ENCODE results near the gene DGUOK.

DGUOK gene

GRCh38 chr2:73961274-73961673 lies 34.6 kb downstream of the DGUOK start:
- Histone ChIP-seq H3K9me3 (no peaks in the 10 kb centered on the region), H3K4me3 (no peak overlapping the region), H3K27me3 (ENCODE audit: low read depth) (no peaks in the 10 kb centered on the region), H3K4me1 (no peaks in the 10 kb centered on the region), H3K36me3 (replicated peaks) (peaks cover 31% of the 10 kb centered on the region)
- DNase-seq (ENCODE audit: low spot score in 2 of 2) = no peak
- in situ Hi-C loops (cut with MboI; ENCODE audit: low sequenced_read_pairs) = no loop called here

- Histone ChIP-seq H3K4me1 (no peaks in the 10 kb centered on the region), H3K4me3 (no peak overlapping the region), H3K36me3 (replicated peaks) (peaks cover 24% of the 10 kb centered on the region), H3K9me3 (no peaks in the 10 kb centered on the region), H3K27me3 (ENCODE audit: low read depth) (no peaks in the 10 kb centered on the region)
- in situ Hi-C loops (cut with MboI; ENCODE audit: low sequenced_read_pairs) = no loop called here
- DNase-seq (ENCODE audit: low spot score in 2 of 2) = no peak
Observed at GRCh38 chr2:73961823-73962615, 35.3 kb downstream of the DGUOK start.

GRCh38 chr2:73962798-73963197 lies 36.1 kb downstream of the DGUOK start:
- H3K9me3 ChIP-seq = no peaks in the 10 kb centered on the region
- no peak overlapping the region for H3K4me3 ChIP-seq
- DNase-seq (ENCODE audit: low spot score in 2 of 2) = no peak
- no peaks in the 10 kb centered on the region for H3K27me3 ChIP-seq (ENCODE audit: low read depth)
- peaks cover 21% of the 10 kb centered on the region for H3K36me3 ChIP-seq (replicated peaks)
- no peaks in the 10 kb centered on the region for H3K4me1 ChIP-seq
- in situ Hi-C loops (cut with MboI; ENCODE audit: low sequenced_read_pairs) = no loop called here

- Histone ChIP-seq H3K4me3 (no peak overlapping the region), H3K9me3 (no peaks in the 10 kb centered on the region), H3K27me3 (ENCODE audit: low read depth) (no peaks in the 10 kb centered on the region), H3K4me1 (no peaks in the 10 kb centered on the region), H3K36me3 (replicated peaks) (peaks cover 13% of the 10 kb centered on the region)
- in situ Hi-C loops (cut with MboI; ENCODE audit: low sequenced_read_pairs) = no loop called here
- DNase-seq (ENCODE audit: low spot score in 2 of 2) = no peak
Observed at GRCh38 chr2:73963385-73964120, 36.9 kb downstream of the DGUOK start.

GRCh38 chr2:73964223-73964622 lies 37.5 kb downstream of the DGUOK start:
- peaks cover 7% of the 10 kb centered on the region for H3K36me3 ChIP-seq (replicated peaks)
- in situ Hi-C loops (cut with MboI; ENCODE audit: low sequenced_read_pairs) = no loop called here
- no peaks in the 10 kb centered on the region for H3K9me3 ChIP-seq
- no peak overlapping the region for H3K4me3 ChIP-seq
- DNase-seq (ENCODE audit: low spot score in 2 of 2) = no peak
- no peaks in the 10 kb centered on the region for H3K27me3 ChIP-seq (ENCODE audit: low read depth)
- no peaks in the 10 kb centered on the region for H3K4me1 ChIP-seq

GRCh38 chr2:73965053-73965452 lies 38.4 kb downstream of the DGUOK start:
- in situ Hi-C loops (cut with MboI; ENCODE audit: low sequenced_read_pairs) = no loop called here
- no peaks in the 10 kb centered on the region for H3K4me1 ChIP-seq
- no peaks in the 10 kb centered on the region for H3K27me3 ChIP-seq (ENCODE audit: low read depth)
- no peak overlapping the region for H3K4me3 ChIP-seq
- no peaks in the 10 kb centered on the region for H3K9me3 ChIP-seq
- no peaks in the 10 kb centered on the region for H3K36me3 ChIP-seq (replicated peaks)
- no peak for DNase-seq (ENCODE audit: low spot score in 2 of 2)

- in situ Hi-C loops (cut with MboI; ENCODE audit: low sequenced_read_pairs) = no loop called here
- no peaks in the 10 kb centered on the region for H3K9me3 ChIP-seq
- no peaks in the 10 kb centered on the region for H3K36me3 ChIP-seq (replicated peaks)
- no peaks in the 10 kb centered on the region for H3K27me3 ChIP-seq (ENCODE audit: low read depth)
- no peaks in the 10 kb centered on the region for H3K4me1 ChIP-seq
- no peak overlapping the region for H3K4me3 ChIP-seq
- no peak for DNase-seq (ENCODE audit: low spot score in 2 of 2)
Observed at GRCh38 chr2:73968357-73968937, 41.8 kb downstream of the DGUOK start.

GRCh38 chr2:73969356-73969755 lies 42.7 kb downstream of the DGUOK start:
- Histone ChIP-seq H3K4me1 (no peaks in the 10 kb centered on the region), H3K36me3 (replicated peaks) (no peaks in the 10 kb centered on the region), H3K4me3 (no peak overlapping the region), H3K9me3 (no peaks in the 10 kb centered on the region), H3K27me3 (ENCODE audit: low read depth) (no peaks in the 10 kb centered on the region)
- in situ Hi-C loops (cut with MboI; ENCODE audit: low sequenced_read_pairs) = no loop called here
- DNase-seq (ENCODE audit: low spot score in 2 of 2) = no peak

GRCh38 chr2:73970141-73970803 lies 43.6 kb downstream of the DGUOK start:
- peaks cover 2% of the 10 kb centered on the region; the same call in 1 of the 2 replicates for H3K4me1 ChIP-seq

GRCh38 chr2:73970850-73971471 lies 44.3 kb downstream of the DGUOK start:
- Histone ChIP-seq H3K9me3 (no peaks in the 10 kb centered on the region), H3K27me3 (ENCODE audit: low read depth) (no peaks in the 10 kb centered on the region), H3K36me3 (replicated peaks) (no peaks in the 10 kb centered on the region), H3K4me3 (no peak overlapping the region), H3K4me1 (peaks cover 2% of the 10 kb centered on the region; the same call in 1 of the 2 replicates)
- in situ Hi-C loops (cut with MboI; ENCODE audit: low sequenced_read_pairs) = no loop called here
- no peak for DNase-seq (ENCODE audit: low spot score in 2 of 2)

More at GRCh38 chr2:73970141-73970803, 43.6 kb downstream of the DGUOK start:
- no peak overlapping the region for H3K4me3 ChIP-seq
- in situ Hi-C loops (cut with MboI; ENCODE audit: low sequenced_read_pairs) = no loop called here
- no peaks in the 10 kb centered on the region for H3K36me3 ChIP-seq (replicated peaks)
- no peaks in the 10 kb centered on the region for H3K9me3 ChIP-seq
- DNase-seq (ENCODE audit: low spot score in 2 of 2) = no peak
- H3K27me3 ChIP-seq (ENCODE audit: low read depth) = no peaks in the 10 kb centered on the region

GRCh38 chr2:73971722-73972121 lies 45.0 kb downstream of the DGUOK start:
- Histone ChIP-seq H3K27me3 (ENCODE audit: low read depth) (no peaks in the 10 kb centered on the region), H3K4me1 (peaks cover 2% of the 10 kb centered on the region; the same call in 1 of the 2 replicates), H3K36me3 (replicated peaks) (no peaks in the 10 kb centered on the region), H3K9me3 (no peaks in the 10 kb centered on the region), H3K4me3 (no peak overlapping the region)
- in situ Hi-C loops (cut with MboI; ENCODE audit: low sequenced_read_pairs) = no loop called here
- DNase-seq (ENCODE audit: low spot score in 2 of 2) = no peak

- Histone ChIP-seq H3K27me3 (ENCODE audit: low read depth) (no peaks in the 10 kb centered on the region), H3K4me3 (no peak overlapping the region), H3K4me1 (peaks cover 2% of the 10 kb centered on the region; the same call in 1 of the 2 replicates), H3K36me3 (replicated peaks) (no peaks in the 10 kb centered on the region), H3K9me3 (no peaks in the 10 kb centered on the region)
- in situ Hi-C loops (cut with MboI; ENCODE audit: low sequenced_read_pairs) = no loop called here
- no peak for DNase-seq (ENCODE audit: low spot score in 2 of 2)
Observed at GRCh38 chr2:73972846-73973245, 46.2 kb downstream of the DGUOK start.

GRCh38 chr2:73975731-73976130 lies 49.1 kb downstream of the DGUOK start:
- DNase-seq (ENCODE audit: low spot score in 2 of 2) = no peak
- no peak overlapping the region for H3K4me3 ChIP-seq
- 0 out of 2 replicates have a peak, but pooled peaks cover 2% of the 10 kb centered on the region for H3K9me3 ChIP-seq
- no peaks in the 10 kb centered on the region for H3K36me3 ChIP-seq (replicated peaks)
- H3K4me1 ChIP-seq = peaks cover 15% of the 10 kb centered on the region
- in situ Hi-C loops (cut with MboI; ENCODE audit: low sequenced_read_pairs) = no loop called here
- H3K27me3 ChIP-seq (ENCODE audit: low read depth) = no peaks in the 10 kb centered on the region

All from HAP-1 (cell line).